ENCODE results near the gene EPN2.

DNA sequence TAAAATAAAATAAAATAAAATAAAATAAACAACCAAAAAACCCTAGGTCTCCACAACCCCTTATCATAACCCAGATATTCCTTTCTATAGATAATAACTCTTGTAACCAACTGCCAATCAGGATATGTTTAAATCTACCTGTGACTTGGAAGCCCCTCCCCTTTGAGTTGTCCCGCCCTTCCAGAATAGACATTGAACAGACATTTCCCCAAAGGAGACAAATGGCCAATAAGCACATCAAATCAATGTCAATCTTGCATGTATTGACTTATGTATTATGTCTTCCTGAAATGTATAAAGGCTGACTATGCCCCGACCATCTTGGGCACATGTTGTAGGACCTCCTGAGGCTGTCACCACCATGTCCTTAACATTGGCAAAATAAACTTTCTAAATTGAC lies 139.6 kb downstream of the EPN2 start:
- TF ChIP-seq, protein P1, sequence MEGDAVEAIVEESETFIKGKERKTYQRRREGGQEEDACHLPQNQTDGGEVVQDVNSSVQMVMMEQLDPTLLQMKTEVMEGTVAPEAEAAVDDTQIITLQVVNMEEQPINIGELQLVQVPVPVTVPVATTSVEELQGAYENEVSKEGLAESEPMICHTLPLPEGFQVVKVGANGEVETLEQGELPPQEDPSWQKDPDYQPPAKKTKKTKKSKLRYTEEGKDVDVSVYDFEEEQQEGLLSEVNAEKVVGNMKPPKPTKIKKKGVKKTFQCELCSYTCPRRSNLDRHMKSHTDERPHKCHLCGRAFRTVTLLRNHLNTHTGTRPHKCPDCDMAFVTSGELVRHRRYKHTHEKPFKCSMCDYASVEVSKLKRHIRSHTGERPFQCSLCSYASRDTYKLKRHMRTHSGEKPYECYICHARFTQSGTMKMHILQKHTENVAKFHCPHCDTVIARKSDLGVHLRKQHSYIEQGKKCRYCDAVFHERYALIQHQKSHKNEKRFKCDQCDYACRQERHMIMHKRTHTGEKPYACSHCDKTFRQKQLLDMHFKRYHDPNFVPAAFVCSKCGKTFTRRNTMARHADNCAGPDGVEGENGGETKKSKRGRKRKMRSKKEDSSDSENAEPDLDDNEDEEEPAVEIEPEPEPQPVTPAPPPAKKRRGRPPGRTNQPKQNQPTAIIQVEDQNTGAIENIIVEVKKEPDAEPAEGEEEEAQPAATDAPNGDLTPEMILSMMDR (IDR thresholded peaks at IDR 0.05) = no peak
- no peak for TF ChIP-seq POLR2A (IDR thresholded peaks at IDR 0.05)

All from adrenal gland (tissue), 5 donors.